Activated CD8-positive, alpha-beta memory T cell treated with anti-CD3 and anti-CD28 coated beads, Interleukin-2, amount 50 U/mL, for 4 hours (primary cell): ENCODE results near the gene NEK2.
"Not testable (repeated sequence)": the region's sequence is repeated elsewhere in the genome, so short reads cannot be mapped to it uniquely, and the experiment has no call there.

Experiments
- DNase-seq: peaks from one replicate; pipeline ENCODE4 v3.0.0-alpha.2; 2020

The NEK2 gene

DNA sequence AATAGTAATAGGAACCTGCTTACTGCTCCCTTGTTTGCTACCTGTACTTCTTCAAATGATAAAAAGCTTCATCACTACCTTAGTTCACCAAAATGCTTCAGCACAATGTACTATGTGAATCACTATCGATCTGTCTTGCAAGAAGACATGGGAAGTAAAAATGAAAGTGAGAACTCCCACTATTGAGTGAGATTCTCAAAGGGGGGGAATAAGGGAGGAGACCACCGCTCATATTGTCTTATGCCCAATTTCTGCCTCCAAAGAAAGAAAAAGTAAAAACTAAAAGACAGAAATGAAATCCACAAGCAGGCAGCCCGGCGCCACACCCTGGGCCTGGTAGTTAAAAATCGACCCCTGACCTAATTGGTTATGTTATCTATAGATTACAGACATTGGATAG, 18.5 kb upstream of the NEK2 start:
- not testable (repeated sequence) for DNase-seq

DNA sequence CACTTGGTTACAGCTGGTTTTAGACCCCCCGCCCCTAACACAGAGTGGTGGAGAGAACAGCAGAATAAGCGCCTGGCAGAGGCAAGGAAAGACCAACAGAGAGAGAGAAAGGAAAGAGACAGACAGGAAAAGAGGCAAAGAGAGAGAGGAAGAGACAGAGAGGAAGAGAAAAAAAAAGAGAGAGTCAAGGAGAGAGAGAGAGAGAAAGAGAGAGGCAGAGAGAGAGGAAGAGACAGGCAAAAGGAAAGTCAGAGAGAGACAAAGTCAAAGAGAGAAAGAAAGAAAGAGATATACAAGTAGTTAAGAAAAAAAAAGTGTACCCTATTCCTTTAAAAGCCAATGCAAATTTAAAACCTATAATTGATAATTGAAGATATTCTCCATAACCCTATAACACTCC, 13.0 kb upstream of the NEK2 start:
- DNase-seq, result no peak

DNA sequence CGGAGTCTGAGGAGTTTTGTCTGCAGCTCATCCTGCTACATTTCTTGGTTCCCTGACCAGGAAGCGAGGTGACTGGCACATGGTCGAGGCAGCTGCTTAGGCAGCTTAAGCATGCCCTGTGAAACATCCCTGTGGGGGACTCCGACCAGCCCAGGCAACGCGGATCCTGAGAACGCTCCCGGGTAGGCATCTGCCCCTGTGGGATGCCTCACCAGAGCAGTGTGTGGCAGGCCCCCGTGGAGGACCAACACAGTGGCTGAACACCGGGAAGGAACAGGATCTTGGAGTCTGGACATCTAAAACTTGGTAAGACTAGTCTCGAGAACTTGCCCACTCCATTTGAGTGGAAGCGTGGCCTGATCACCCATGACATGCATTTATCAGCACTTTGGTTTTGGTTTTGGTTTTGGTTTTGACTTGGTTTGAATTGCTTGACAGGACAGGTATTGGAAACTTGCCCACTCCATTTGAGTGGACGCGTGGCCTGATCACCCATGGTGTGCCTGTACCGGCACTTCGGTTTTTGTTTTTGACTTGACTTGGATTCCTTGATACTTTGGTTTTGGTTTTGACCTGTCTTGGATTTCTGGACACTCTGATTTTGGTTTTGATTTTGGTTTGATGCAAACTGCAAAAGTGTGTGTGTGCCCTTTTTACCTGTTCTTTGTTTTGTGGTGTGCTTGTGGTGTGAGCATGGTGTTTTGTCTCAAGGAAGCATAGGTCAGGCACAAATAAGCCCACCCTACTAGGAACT, 12.2 kb upstream of the NEK2 start:
- DNase-seq, result no peak

DNA sequence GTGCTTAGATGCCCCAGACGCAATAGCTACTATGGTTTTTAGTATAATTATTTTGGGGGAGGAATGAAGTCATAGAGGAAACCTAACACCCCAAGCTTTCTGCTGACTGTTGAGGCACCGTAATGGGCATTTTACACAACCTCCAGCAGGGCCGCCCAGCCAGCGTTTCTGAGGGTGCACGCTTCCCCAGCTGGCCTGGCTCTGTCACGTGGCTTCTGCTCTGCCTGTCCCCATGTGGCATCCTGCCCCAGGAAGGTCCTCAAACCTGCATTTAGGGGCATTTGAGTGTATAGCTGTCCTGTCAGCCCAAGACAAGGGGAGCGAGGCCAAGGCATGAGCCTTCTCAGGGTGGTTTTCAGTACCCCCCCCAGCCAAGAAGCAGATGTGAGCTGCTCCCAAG, 10.4 kb upstream of the NEK2 start:
- DNase-seq, result no peak

DNA sequence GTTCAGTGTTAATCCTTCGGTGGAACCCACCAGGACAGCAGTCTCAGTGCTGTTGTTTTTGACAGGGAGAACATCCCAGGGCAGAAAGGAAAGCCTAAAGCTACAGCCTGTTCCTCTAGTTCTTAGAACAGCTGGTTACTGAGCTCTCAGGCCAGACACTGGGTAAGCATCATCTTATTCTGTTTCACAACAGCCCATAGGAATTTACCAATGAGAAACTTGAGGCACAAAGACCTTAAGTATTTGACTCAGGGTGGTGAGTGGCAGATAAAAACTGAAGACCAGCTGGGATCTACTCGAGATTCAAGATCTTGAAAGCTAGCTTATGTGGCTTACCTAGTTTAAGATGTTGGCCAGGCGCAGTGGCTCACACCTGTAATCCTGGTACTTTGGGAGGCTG, 9.4 kb upstream of the NEK2 start:
- no peak for DNase-seq

DNA sequence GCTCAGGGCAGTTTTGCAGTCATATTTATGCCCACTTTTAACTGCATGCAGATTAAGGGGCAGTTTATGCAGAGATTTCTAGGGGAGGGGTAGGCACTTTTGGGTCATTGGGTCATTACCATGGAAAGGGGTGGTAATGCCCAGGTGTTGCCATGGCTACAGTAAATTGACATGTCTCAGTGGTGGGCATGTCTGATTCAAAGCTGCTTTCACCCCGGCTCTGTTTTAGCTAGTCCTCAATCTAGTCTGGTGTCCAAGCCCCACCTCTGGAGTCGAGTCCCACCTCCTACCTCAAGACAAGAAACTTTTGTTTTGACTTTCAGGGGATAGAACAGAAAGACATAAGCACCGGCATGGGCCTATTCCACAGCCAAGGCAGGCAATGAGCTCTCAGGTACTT, 8.9 kb upstream of the NEK2 start:
- no peak for DNase-seq

DNA sequence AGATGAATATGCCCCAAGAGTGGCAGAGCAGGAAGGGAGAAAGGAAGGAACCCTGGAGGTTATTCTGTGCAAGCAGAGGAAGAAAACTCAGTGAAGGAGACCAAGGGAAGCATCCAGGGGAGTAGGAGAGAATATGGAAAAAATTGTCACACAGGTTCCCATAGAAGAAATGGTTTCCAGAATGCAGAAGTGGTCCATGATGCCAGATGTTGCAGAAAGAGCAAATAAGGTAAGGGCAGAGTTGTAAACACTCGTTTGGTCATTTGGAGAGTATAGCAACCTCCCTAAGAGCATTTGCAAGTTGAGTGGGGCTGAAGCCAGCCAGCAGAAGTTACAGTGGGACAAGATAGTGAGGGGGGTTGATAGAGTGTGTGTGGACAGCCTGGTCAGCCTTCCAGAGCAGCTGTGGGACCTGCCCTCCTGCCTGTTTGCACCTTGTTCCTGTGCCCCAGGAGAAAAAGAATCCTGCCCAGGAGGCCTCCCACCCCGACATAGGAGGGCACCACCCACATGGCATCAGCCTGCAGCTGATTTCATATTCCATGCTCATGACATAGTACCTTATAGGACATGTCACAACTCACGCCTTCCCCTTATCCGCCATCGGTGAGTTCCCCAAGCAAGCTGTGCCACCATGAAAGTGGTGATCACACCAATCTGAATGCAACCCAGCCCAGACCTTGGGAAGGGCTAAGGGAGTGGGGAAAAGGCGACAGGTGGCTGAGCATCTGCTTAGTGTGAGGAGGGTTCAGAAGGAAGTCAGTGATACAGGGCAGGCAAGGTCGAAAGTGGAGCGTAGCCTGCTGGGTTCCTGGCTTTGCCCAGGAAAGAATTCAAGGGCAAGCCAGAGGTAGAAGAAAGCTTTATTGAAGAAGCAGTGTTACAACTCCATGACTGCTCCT, 8.2 kb upstream of the NEK2 start:
- no peak for DNase-seq

DNA sequence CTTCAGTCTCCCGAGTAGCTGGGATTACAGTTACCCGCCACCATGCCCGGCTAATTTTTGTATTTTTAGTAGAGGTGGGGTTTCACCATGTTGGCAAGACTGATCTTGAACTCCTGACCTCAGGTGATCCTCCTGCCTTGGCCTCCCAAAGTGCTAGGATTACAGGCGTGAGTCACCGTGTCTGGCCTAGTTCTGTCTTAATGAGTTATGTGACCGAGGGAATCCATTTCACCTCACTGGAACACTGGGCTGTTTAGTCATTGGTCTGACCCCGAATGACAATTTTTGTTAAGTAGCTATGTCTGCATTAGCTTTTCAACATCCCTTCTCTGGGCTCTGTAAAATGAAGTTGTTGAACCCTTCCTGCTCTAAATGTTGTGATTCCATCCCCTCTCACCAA, 6.8 kb upstream of the NEK2 start:
- DNase-seq, result not testable (repeated sequence)

DNA sequence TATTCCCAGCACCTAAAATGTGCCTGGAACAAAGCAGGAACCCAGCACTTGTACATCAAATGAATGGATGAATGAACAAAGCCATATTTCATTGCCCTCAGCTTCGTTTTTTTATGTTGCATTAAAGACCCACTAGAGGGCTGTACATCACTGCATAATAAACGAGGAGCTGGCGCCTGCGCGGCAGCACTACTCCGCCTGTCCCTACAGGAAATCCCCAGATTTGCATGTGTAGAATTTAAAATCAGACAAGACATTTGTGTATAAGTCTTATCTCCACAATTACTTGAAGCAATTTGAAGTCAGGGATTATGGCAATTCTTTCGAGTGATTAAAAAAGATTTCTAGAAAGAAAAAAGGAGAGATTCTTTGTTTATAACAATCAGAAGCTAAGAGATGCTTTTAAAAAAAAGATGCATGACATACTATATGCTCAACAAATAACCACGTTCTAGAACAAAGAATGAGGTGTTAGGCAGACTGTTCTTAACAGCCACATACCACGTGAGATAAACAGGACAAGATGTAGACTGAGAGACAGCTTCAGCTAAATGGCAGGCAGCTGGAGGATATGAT, 5.4 kb upstream of the NEK2 start:
- DNase-seq, result peak; percentile 67

DNA sequence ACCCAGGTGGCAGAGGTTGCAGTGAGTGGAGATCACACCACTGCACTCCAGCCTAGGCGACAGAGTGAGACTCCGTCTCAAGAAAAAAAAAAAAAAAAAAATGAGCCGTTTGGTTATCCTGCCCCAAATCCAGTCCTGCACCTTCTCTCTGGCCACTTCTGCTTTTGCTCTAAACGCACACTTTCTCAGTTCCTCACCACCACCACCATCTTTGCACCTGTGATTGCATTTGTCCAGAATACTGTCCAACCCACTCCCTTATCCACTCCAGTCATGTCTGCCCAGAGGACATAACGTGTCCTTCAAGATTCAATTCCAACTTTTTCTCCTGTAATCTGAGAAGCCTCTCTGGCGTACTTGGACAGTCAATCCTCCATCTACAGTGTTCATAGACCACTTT, 2.2 kb upstream of the NEK2 start:
- no peak for DNase-seq

DNA sequence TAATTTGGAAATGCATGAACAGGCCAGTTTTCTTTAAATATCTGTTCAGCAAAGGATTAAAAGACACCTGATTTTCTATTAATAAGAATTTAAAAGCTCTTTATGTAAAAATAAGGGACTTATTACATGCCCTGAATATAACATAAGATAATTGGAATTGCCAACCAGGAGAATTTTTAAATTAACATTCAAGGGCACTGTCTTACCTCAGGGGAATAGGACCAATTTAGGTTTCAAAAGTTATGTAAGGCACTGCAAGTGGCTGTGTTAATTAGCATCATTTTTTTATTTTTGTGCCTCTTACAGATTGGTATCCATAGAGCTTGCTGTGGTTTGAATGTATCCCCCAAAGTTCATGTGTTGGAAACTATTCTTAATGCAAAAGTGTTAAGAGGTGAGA, 1.3 kb upstream of the NEK2 start:
- DNase-seq, result no peak

DNA sequence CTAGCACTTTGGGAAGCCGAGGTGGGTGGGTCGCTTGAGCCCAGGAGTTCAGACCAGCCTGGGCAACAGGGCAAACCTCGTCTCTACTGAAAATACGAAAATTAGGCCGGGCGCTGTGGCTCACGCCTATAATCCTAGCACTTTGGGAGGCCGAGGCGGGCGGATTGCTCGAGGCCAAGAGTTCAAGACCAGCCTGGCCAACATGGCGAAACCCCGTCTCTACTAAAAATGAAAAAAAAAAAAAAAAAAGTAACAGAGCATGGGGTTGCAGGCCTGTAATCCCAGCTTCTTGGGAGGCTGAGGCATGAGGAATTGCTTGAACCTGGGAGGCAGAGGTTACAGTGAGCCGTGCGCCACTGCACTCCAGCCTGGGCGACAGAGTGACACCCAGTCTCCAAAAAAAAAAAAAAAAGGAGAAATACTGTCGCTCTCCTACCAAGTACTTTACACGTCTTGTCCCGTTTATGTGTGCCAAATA, 724 bp upstream of the NEK2 start:
- no peak for DNase-seq

DNA sequence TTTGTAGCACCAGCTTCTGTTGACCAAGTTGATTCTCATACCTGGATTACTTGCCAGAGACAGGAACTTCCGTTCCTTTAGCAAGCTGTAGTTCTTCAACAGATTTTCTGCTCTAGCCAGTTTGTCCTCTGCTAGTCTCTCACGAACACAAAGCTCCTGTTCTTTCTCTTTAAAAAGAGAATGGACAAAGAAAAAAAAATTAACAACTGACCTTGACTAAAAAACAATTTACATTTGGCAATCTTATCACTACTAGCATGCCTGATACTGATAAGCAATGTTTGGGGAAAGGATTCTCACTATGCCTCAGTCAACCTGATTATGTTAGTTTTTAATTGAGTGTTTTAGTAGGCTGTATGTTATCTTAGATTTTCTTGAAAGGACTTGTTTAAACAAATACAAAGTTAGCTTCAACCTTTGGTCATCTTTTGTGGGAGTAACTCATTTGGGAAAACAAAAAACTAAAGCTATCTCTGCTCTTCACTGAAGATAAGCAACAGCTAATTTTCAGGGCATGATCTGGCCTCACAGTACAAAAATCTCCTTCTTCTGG, 8.3 kb downstream of the NEK2 start:
- no peak for DNase-seq

DNA sequence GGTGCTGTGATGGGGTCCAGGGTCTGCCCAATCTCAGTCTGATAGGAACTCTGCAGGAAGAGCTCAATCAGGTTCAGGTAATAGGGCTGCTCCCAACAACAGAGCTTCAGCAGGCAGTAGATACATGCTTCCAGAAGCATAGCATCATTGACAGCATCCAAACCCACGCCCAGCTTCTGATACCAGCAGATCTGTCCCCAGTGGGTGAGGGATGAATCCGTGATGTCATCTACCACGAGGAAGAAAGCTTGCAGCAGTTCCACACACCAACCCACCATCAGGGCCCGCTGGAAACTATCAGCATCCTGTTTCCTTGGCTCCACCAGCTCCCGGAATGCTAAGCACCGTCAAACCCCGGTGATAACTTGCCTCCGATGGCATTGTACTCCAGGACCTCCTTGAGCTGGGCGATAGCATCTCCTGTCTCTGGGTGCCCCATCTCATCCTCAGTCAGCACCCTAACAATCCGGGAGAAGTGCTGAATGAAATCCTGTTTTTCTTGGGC, 14.7 kb downstream of the NEK2 start:
- DNase-seq, result no peak

DNA sequence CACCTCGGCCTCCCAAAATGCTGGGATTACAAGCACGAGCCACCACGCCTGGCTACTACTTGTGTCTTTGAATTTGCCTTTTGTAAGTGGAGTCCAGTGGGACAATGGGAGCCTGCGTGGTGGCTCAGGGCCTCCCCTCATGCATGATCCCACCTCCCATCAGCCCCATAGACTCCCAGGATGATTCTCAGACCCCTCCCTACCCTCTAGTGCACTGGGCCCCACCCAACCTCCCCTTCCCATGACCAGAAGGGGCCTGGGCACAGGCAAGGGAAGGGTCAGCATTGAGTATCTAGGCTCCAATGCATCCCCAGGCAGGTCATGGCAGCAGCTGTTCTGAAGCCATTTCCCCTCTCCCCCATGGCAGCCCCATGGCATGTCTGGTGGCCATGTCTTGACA, 18.7 kb downstream of the NEK2 start:
- DNase-seq, result no peak

DNA sequence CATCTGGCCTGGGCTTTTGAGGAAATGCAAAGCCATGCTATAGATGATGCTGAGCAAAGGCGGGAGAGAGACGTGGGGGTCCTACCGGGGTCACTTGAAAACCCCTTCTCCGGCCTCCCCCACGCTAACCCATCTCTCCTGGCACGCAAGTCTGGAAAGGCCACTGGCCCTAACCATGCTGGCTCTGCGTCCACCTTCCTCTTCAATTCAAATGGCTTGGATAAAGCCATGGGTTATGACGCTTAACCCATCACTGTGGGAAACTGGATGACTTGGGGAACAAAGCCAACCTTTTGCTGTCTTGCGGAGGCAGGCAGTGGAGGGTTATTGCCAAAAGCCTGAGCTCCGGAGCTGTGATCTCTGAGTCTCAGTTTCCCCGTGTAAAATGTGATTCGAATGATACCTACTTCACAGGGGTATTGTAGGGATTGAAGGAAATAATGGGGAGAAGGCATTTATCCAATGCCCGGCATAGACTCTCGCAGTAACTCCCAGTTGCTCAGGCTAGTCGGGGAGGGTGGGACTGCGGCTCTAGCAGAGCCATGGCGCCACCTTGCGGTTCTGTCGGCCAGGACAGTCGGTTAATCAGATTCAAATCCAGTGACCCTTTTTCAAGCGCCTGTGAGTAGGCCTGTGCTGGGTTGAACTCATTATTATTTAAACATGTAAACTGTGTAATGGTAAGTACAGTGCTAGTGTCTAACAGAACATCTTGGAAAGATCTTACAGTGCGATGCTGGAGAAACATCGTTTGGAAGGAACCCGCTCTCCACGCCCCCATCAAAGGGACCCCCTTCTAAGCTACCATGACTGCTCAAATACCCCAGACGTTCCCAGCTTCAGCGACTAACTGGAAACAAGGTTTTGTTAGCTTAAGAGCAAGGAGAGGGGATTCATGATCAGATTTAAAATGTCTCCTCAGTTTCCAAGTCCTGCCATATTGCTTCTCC, 20.3 kb downstream of the NEK2 start:
- peak; percentile 80 for DNase-seq

DNA sequence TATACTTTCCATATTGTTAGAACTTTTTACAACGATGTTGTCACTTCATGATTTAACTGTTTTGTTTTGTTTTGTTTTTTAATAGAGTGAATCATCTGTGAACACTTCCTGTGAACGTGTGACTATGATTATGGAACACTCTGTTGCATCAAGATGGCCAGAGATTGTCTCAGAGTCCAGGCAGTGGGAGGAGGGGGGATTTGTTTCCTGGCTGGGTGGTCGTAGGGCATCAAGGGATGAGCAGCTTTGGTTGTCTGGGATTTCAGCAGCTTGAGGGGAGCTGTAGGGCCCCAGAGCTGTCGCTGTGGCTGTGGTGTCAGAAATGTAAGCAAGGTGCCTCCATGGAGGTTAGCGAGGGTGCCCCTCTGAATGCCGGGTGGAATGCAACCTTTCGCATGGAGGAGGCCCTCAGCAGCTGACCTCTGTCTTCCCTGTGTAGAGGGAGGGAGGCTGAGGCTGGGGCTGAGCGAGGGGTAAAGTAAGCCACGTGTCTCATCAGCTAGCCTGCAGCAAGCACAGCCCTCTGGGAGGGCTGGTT, 21.4 kb downstream of the NEK2 start:
- no peak for DNase-seq

DNA sequence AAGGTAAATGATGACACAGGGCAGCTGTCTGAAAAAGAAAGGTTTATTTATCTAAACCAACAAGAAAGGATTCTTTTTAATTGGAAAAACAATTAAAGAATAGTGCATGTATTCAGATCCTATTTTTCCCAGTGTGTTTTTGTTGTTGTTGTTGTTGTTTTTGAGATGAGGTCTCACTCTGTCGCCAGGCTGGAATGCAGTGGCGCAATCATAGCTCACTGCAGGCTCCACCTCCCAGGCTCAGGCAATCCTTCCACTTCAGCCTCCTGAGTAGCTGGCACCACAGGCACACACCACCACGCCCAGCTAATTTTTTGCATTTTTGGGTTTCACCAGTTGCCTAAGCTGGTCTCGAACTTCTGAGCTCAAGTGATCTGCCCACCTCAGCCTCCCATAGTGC, 22.1 kb downstream of the NEK2 start:
- DNase-seq, result no peak

DNA sequence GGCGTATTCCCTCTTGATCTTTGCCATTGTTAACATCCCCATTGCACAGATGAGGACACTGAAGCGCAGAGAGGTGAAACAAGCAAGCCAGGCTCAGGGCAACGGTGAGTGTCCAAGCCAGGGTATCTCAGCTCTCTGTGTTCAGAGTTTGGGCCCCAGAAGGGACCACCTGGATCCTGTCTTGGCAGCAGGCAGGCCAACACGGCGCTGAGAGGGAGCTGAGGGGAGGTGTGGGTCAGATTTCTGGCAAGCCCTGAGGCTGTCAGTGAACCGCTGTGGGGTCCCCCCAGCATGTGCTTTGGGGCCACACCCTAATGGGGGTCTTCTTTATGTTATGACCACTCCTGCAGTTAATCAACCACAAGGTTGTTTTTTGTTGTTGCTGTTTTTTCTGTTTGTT, 23.1 kb downstream of the NEK2 start:
- DNase-seq, result no peak

DNA sequence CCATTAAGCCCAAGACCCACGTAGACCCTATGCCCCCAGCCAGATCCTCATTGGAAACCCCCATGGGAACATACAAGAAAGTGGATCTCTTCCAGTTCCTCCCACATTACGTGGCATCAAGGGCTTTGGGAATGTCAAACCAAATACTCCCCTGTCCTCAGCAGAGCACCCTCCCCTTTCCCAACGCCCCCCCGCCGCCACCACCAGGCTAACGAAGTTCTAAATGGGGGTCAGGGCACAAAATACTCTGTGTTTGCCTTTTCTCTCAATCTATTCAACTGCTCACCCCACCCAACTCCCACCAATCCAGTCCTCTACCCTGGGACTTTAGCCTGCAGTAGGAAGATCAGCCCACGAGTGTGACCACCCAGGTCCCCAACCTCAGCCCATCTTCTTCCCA, 24.5 kb downstream of the NEK2 start:
- DNase-seq, result no peak

DNA sequence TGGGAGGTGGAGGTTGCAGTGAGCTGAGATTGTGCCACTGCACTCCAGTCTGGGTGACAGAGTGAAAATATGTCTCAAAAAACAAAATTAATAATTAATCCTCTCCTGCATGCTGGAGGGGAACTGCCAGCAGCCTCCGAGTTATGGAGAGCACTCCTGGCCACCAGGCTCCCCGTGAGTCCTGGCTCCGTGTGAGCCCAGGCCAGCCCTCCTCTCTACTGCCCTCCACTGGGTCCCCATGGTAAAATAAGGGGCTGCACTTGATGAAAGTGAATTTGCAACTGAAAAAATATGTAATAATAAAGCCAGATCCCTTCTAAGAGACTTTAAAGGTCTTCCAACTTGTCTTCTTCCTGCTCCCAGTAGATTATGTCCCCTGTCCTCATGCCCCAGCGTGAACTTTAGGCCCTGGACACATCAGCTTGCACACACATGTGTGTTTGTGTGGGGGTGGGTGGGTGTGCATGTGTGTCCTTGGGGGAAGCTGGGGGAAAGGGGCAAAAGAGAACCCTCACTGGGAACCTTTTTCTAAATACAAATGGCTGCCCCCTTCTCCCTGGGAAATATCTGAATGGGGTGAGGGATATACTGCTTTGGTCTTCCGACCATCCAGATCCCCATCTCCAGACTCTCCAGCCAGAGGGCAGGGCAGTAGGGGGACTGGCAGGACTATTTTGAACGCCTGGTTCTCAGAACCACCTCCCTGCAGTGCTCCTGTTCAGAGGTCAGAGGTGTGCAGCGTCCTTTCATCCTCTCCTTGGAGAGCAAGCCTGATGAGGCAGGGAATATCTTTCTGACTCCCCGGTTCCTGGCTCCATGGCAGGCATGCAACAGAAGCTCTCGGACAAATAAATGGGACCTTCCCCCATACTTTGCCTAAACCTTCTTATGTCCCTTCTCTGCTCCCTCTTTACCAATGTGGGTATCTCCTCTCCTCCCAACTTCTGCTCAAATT, 26.2 kb downstream of the NEK2 start:
- no peak for DNase-seq
